ENCODE results near the gene C10orf95.

C10orf95 gene

GRCh38 chr10:102420714-102421506, 30.4 kb downstream of the C10orf95 start, which contains the start of gene FBXL15:
Gene FBXL15 (plus strand): TSS chr10:102420836. CDS start chr10:102421130, 294 bp downstream.
- FAIRE-seq (no peak), DNase-seq (ENCODE audit: insufficient read length, low spot score) (peak; percentile 71)
- no peak for TF ChIP-seq CTCF (IDR thresholded peaks at IDR 0.05; ENCODE audit: insufficient read depth, missing control alignments)

DNA sequence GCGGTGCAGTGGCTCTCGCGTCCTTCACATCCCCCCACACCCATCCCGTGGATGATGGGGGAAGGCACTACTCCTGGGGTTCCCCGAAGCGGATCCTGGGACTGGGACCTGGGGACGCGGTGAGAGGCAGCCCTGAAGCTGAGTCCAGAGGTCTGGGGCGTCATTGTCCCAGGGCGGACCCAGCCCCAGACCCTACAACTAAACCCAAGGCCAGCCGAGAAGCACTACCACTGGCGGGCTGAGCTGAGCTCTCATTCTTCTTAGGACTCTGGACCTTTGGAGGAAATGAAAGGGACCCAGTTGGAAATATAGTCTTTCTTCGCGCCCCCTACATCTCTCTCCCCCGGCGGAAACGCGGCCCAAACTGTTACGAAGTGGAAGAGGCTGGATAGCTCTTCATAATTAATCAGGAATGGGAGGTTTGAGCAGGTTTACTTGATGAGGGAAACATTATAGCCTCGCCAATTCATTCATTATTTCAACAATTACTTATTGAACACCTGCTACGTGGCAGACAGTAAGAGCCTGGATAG, 31.1 kb downstream of the C10orf95 start:
- FAIRE-seq (no peak), DNase-seq (ENCODE audit: insufficient read length, low spot score) (no peak)

GRCh38 chr10:102419269-102420180, 31.8 kb downstream of the C10orf95 start:
- DNase-seq (ENCODE audit: insufficient read length, low spot score), result no peak
- FAIRE-seq, result no peak
- TF ChIP-seq CTCF (IDR thresholded peaks at IDR 0.05; ENCODE audit: insufficient read depth, missing control alignments), result no peak

More for the DNA sequence above, 31.1 kb downstream of the C10orf95 start:
- no peak for TF ChIP-seq CTCF (IDR thresholded peaks at IDR 0.05; ENCODE audit: insufficient read depth, missing control alignments)

- TF ChIP-seq CTCF (IDR thresholded peaks at IDR 0.05; ENCODE audit: insufficient read depth, missing control alignments), result no peak
- FAIRE-seq (no peak), DNase-seq (ENCODE audit: insufficient read length, low spot score) (peak; percentile 96)
Measured at GRCh38 chr10:102418622-102419268, 32.6 kb downstream of the C10orf95 start, which contains the start of gene PSD. Gene PSD (minus strand): TSS chr10:102418785. CDS start chr10:102417038, 1,747 bp downstream.

- no peak for FAIRE-seq
- no peak for DNase-seq (ENCODE audit: insufficient read length, low spot score)
- no peak for TF ChIP-seq CTCF (IDR thresholded peaks at IDR 0.05; ENCODE audit: insufficient read depth, missing control alignments)
Measured at GRCh38 chr10:102416695-102417094, 34.6 kb downstream of the C10orf95 start.

- no peak for DNase-seq (ENCODE audit: insufficient read length, low spot score)
- no peak for TF ChIP-seq CTCF (IDR thresholded peaks at IDR 0.05; ENCODE audit: insufficient read depth, missing control alignments)
- FAIRE-seq, result no peak
Measured at GRCh38 chr10:102416283-102416682, 35.1 kb downstream of the C10orf95 start.

All from D721Med (cell line).